Activated CD8-positive, alpha-beta memory T cell treated with anti-CD3 and anti-CD28 coated beads for 4 hours (primary cell): ENCODE results near the gene INO80E.
"Not testable (repeated sequence)": the region's sequence is repeated elsewhere in the genome, so short reads cannot be mapped to it uniquely, and the experiment has no call there.

Source experiments
- DNase-seq, 2 donors: peaks; one replicate each; pipeline ENCODE4 v3.0.0-alpha.2; 2020; ENCODE audit warnings: low read depth in 2 of 2

The INO80E gene

DNA sequence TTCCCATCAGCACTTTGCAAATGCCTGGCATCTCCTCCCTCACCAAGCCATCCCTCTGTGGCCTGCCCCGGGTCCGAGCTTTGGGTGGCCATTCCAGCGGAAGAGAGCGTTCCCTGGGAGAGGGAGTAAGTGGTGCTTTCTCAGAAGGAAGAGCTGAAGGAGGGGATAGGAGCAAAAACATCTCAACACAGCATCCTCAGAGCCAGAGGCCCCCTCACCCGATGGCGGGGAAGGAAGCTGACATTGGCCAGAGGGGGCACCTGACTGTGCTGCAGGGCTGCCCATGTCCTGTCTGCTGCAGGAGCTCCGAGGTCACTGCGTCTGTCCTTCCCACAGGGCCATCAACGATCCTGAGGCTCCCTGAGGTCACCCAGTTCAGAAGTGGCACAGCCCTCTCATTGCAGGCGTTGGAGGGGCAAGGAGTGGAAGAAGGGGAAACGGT is 35.5 kb downstream of the INO80E start:
- DNase-seq, result no peak

- peak; percentile 18 to 33 for DNase-seq
Observed at GRCh38 chr16:30032083-30032819, 36.2 kb downstream of the INO80E start.

DNA sequence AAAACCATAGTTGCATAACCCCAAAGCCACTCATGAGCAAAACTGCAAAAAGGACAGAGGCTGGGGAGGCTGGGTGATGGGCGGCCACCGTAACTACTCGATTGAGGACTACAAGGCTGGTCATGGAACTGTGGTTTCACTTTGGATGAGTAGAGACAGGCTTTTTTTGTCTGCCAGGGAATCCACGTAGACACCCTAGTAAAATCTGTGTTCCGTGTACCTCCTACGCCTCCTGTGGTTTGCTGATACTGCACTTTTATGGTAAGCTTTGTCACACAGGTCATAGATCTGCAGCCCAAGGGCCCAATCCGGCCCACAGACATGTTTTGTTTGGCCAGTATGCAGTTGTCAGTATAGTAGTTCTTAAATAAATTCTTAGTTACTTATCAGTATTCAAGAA is 37.2 kb downstream of the INO80E start:
- no peak for DNase-seq

DNA sequence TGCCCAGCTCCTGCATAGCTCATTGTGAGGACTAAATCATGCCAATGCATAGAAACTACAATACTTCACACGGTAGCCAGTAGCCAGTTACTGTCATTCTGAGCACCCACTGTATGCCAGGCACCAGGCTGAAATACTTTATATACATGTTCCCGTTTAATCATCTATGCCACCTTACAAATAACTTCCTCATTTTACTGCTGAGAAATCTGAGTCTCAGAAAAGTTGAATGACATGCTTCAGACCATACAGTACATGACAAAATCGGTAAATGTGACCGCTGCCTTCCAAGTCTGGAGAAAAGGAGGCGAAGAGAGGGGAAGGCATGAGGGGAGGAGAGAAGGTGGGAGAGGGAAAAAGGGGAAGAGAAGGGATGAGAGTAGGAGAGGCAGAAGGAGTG is 44.2 kb downstream of the INO80E start:
- DNase-seq, result no peak

GRCh38 chr16:30040690-30041089 is 44.6 kb downstream of the INO80E start:
- DNase-seq, result not testable (repeated sequence)

- no peak for DNase-seq
Observed at GRCh38 chr16:30041841-30042240, 45.8 kb downstream of the INO80E start.

DNA sequence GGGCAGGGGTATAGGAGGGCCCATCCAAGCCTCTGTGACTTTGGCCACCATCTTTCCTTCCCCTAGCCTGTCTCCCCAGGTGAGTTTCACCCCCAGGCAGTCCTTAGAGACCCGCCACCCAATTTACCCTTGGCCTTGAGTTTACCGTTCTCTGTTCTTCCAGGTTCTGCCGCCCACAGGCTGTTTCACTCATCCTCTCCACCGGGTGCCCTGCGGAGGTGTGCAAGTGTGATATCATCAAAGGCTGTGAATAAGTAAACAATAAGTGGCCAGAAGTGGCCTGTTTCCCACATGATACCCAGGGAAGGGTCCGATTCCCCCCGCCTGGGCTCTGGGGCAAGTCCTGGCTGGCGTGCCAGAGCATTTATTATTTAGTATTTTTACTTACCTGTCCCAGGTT is 50.1 kb downstream of the INO80E start:
- DNase-seq, result no peak

DNA sequence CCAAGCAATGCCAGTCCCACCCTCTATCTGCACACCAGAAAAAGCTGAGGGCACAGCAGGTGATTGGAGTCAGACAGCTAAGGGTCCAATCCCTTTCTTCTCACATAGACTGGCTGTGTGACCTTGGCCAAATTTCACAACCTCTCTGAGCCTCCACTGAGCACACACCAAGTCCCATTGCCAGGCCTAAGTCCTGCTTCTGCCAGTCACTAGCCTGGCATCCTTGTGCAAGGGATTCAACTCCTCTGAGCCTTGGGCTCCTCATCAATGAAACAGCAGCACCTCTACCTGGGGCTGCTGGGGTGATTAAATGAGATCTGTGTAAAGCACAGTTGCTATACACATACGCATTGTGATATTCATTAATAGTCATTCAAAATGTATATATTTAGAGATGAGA is 50.5 kb downstream of the INO80E start:
- DNase-seq, result no peak

GRCh38 chr16:30049871-30050270 is 53.8 kb downstream of the INO80E start:
- DNase-seq, result no peak

DNA sequence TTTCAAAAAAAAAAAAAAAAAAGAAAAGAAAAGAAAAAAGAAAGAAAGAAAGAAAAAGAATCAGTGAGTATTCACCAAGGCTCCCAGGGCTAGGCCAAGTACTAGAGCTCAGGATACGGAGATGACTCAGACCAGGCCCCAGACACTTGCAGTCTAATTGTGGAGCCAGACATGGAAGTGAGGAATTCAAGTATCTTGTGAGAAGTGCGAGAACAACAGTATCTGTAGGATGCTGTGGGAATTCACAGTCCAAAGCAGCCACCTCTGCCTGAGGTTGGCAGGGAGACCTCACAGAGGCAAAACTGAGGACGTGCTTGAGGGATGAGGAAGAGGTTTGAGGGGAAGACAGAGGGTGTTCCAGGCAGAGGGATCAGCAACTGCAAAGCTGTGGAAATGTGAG is 55.5 kb downstream of the INO80E start:
- no peak for DNase-seq

GRCh38 chr16:30052671-30053372 is 56.8 kb downstream of the INO80E start:
- DNase-seq, result peak; percentile 73 to 78

DNA sequence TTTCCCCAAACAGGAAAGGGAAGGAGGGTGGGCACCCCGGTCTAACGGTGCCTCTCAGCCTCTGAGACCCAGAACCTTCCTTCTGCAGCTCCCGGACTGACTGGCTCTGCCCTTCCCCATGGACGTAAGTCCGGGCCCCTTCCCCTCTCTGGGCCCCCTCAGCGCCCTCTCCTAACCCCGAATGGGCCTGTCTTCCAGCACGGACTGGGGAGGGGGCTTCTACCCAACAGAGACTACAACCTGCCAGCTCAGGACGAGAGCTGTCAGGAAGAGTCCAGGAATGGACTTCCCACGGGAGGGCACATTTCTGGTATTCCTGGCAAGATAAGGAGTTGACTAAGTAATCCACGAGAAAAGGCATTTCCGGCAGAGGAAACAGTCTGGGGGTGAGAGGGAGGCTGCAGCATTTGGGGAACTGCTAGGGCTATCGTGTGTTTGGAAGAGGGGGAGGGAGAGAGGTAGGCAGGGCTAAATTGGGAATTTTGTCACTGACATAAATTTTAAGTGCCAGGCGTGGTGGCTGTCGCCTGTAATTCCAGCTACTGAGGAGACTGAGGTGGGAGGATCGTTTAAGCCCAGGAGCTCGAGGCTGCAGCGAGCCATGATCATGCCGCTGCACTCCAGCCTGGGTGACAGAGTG is 57.5 kb downstream of the INO80E start:
- no peak for DNase-seq

DNA sequence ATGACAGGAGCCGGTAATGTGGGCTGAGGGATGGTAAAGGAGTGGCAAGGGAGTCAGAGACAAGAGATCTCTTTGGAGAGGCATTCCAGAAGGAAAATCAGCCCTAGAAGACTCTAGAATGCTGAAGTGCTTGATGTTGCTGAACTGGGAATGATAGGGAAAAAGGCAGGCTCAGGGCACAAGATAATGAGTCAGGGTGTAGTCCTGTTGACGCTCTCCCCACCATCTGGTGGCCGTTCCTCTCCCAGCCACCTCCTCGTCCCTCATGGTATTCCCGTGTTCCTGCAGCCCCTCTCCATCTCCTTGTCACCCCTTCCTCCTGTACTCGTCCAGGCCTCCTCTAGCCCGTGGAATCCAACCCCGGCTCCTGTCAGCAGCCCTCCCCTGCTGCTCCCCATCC is 58.4 kb downstream of the INO80E start:
- no peak for DNase-seq

GRCh38 chr16:30054959-30055553 is 59.0 kb downstream of the INO80E start:
- DNase-seq, result no peak
